Left ventricle myocardium inferior (tissue), 1 donor: ENCODE results near the gene OR5H6. TPM values are rescaled to one million over a fixed set of nuclear protein-coding genes. Genes with fewer than 3 reads are reported as not detected.

Source experiments
- DNase-seq: peaks from one replicate; pipeline ENCODE4 v3.0.0-alpha.2; 2020
- H3K27ac ChIP-seq: fragments of 200-600 bp; replicated peaks from 2 replicates; pipeline ENCODE4 v1.8.0; 2021
- H3K27me3 ChIP-seq: fragments of 200-600 bp; 2 replicates; pipeline ENCODE4 v1.8.0; 2021; ENCODE audit warnings: low read depth
- H3K36me3 ChIP-seq: fragments of 200-600 bp; 2 replicates; pipeline ENCODE4 v1.8.0; 2021
- H3K4me1 ChIP-seq: fragments of 200-600 bp; 2 replicates; pipeline ENCODE4 v1.8.0; 2021
- H3K4me3 ChIP-seq: fragments of 200-600 bp; 2 replicates; pipeline ENCODE4 v1.8.0; 2021; ENCODE audit warnings: mild to moderate bottlenecking, moderate library complexity
- H3K9me3 ChIP-seq: fragments of 200-600 bp; replicated peaks from 2 replicates; pipeline ENCODE4 v1.8.0; 2021
- intact Hi-C: fragments of 100-400 bp; cut with micrococcal nuclease; formaldehyde crosslinking; loops from one replicate; pipeline ENCODE4 v1.11.0; 2022
- long read RNA-seq: library from polyadenylated mRNA; unstranded; transcript quantifications from one replicate; pipeline ENCODE4 v2.0.0, GENCODE V29; 2021
- total RNA-seq: library from RNA; stranded (reverse); fragmentation: NEBNext Ultra II Directional; extraction: Animal tissue kit (Norgen Biotek cat#: 25700); gene quantifications from one replicate; pipeline ENCODE4 v1.2.1, GENCODE V29; 2021
- TF ChIP-seq, protein P1 (sequence below): fragments of 200-600 bp; IDR thresholded peaks from 2 replicates; pipeline ENCODE4 v1.8.0; 2021; ENCODE audit warnings: antibody characterized with exemption, mild to moderate bottlenecking, borderline replicate concordance
- donor health status: DM: no; HTN: yes; CAD: no; lungs with severe emphysema.

Gene OR5H6
- not detected for total RNA-seq
- long read RNA-seq: 0 reads

DNA sequence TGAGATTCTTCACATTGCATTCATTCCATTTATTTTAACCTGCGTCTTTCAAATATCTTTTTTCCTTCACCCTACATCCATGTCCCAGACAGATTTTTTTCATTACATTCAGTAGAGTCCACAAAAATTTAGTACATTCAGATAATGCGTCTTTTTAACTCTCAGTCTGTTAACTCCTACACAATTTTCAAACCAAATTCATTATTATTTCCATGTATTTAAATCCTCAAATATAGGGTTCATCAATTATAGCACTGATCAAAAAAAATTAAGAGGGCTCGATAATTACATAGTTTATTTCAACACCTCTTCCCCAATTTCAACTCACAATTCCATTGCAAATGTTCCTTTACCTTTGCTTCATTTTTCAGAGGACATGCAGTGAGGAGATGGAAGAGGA lies at the start of gene OR5H6:
Gene OR5H6, plus strand, starts transcription at position 301 of the 400 bp plus-strand sequence. Its CDS starts 89 bp downstream, at position 390.
- H3K27ac ChIP-seq: no peak within 1 kb of the TSS
- no peaks in the 10 kb centered on the region for H3K4me1 ChIP-seq
- TF ChIP-seq, protein P1, sequence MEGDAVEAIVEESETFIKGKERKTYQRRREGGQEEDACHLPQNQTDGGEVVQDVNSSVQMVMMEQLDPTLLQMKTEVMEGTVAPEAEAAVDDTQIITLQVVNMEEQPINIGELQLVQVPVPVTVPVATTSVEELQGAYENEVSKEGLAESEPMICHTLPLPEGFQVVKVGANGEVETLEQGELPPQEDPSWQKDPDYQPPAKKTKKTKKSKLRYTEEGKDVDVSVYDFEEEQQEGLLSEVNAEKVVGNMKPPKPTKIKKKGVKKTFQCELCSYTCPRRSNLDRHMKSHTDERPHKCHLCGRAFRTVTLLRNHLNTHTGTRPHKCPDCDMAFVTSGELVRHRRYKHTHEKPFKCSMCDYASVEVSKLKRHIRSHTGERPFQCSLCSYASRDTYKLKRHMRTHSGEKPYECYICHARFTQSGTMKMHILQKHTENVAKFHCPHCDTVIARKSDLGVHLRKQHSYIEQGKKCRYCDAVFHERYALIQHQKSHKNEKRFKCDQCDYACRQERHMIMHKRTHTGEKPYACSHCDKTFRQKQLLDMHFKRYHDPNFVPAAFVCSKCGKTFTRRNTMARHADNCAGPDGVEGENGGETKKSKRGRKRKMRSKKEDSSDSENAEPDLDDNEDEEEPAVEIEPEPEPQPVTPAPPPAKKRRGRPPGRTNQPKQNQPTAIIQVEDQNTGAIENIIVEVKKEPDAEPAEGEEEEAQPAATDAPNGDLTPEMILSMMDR: no peak
- no peaks in the 10 kb centered on the region for H3K27me3 ChIP-seq
- intact Hi-C loops: no loop called here
- peaks cover 26% of the 10 kb centered on the region for H3K9me3 ChIP-seq
- H3K36me3 ChIP-seq: no peaks in the 10 kb centered on the region
- no peak for DNase-seq
- H3K4me3 ChIP-seq: no peak within 1 kb of the TSS

GRCh38 chr3:98215051-98215450 lies 49.0 kb upstream of the OR5H6 start:
- H3K4me1 ChIP-seq: no peaks in the 10 kb centered on the region
- H3K4me3 ChIP-seq: no peak overlapping the region
- H3K9me3 ChIP-seq: no peaks in the 10 kb centered on the region
- TF ChIP-seq, protein P1: no peak
- H3K27me3 ChIP-seq: no peaks in the 10 kb centered on the region
- DNase-seq: no peak
- no peak overlapping the region for H3K27ac ChIP-seq
- no peaks in the 10 kb centered on the region for H3K36me3 ChIP-seq
- intact Hi-C loops: no loop called here

DNA sequence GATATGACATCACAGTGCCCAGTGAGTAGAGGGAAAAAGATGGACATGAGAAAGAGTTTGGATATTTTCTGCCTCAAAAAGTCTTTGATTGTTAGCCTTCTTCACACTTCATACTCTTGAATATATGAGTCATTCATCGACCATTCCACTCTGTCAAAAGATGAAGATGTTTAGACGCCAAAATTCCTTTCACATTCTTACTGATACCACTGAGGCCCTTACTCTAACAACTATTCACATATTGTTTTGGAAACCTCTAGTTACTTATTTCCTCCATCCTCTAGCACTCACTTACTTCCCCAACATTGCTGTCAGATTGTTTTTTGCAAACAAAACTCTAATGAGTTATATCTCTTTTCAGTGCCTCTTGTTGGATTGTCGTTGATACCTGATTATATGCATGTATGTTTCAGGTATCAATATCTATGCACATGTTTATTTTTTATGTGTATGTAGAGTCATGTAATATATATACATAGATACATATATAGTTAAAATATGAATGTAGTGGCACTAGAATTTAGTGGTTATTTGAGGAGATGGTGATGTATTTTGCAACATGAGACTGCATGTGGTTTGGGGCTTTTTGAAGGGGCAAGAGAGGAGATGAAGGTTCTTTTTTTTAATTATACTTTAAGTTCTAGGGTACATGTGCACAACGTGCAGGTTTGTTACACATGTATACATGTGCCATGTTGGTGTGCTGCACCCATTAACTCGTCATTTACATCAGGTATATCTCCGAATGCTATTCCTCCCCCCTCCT lies 40.0 kb upstream of the OR5H6 start:
- Histone ChIP-seq H3K4me3 (no peak overlapping the region), H3K9me3 (no peaks in the 10 kb centered on the region), H3K27me3 (no peaks in the 10 kb centered on the region), H3K4me1 (no peaks in the 10 kb centered on the region), H3K27ac (no peak overlapping the region), H3K36me3 (no peaks in the 10 kb centered on the region)
- intact Hi-C loops: no loop called here
- TF ChIP-seq, protein P1: no peak
- no peak for DNase-seq

DNA sequence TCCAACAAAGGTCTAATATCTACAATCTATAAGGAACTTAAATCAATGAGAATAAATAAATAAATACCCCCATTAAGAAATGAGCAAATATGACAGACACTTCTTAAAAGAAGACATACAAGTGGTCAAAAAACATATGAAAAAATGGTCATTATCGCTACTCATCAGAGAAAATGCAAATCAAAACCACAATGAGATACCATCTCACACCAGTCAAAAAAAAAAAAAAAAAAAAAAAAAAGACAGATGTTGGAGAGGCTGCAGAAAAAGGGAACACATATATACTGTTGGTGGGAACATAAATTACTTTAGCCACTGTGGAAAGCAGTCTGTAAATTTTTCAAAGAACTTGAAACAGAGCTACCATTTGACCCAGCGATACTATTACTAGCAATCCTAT lies 31.6 kb upstream of the OR5H6 start:
- DNase-seq: no peak
- H3K4me1 ChIP-seq: no peaks in the 10 kb centered on the region
- H3K4me3 ChIP-seq: no peak overlapping the region
- TF ChIP-seq, protein P1: no peak
- H3K27me3 ChIP-seq: no peaks in the 10 kb centered on the region
- no peaks in the 10 kb centered on the region for H3K36me3 ChIP-seq
- no peak overlapping the region for H3K27ac ChIP-seq
- H3K9me3 ChIP-seq: no peaks in the 10 kb centered on the region
- intact Hi-C loops: no loop called here

GRCh38 chr3:98233468-98233867 lies 30.6 kb upstream of the OR5H6 start:
- Histone ChIP-seq H3K27ac (no peak overlapping the region), H3K27me3 (no peaks in the 10 kb centered on the region), H3K9me3 (no peaks in the 10 kb centered on the region), H3K4me3 (no peak overlapping the region), H3K36me3 (no peaks in the 10 kb centered on the region), H3K4me1 (no peaks in the 10 kb centered on the region)
- TF ChIP-seq, protein P1: no peak
- DNase-seq: no peak
- intact Hi-C loops: no loop called here
